Spleen (tissue), 7 donors: Measurements from ENCODE around the gene POLR2J.

Source experiments
- CTCF ChIP-seq, 11 experiments: fragments of 200-600 bp in 7 of 11; fragments of 450-650 bp in 4 of 11; sonication (generic) in 4 of 11; IDR thresholded peaks in 8 of 11; conservative IDR thresholded peaks in 3 of 11; 1 replicate in 7 of 11; 2 replicates in 4 of 11; pipeline versions ENCODE4 v1.4.0 to v1.8.0; 2016 to 2021; ENCODE audit warnings: antibody characterized with exemption in 11 of 11, inconsistent platforms in 4 of 11, mild to moderate bottlenecking in 1 of 11
- POLR2AphosphoS5 ChIP-seq, 3 donors: sonication (generic); formaldehyde crosslinking; IDR thresholded peaks; one replicate each; pipeline ENCODE4 v1.5.1; 2017; ENCODE audit warnings: antibody characterized with exemption in 3 of 3
- donor health status: DM: no; HTN: no; CAD: no; lungs with moderate emphysema.
- donor health status: DM: no; HTN: no; CAD: no.
- donor health status: DM: no; HTN: no; CAD: no.

DNA sequence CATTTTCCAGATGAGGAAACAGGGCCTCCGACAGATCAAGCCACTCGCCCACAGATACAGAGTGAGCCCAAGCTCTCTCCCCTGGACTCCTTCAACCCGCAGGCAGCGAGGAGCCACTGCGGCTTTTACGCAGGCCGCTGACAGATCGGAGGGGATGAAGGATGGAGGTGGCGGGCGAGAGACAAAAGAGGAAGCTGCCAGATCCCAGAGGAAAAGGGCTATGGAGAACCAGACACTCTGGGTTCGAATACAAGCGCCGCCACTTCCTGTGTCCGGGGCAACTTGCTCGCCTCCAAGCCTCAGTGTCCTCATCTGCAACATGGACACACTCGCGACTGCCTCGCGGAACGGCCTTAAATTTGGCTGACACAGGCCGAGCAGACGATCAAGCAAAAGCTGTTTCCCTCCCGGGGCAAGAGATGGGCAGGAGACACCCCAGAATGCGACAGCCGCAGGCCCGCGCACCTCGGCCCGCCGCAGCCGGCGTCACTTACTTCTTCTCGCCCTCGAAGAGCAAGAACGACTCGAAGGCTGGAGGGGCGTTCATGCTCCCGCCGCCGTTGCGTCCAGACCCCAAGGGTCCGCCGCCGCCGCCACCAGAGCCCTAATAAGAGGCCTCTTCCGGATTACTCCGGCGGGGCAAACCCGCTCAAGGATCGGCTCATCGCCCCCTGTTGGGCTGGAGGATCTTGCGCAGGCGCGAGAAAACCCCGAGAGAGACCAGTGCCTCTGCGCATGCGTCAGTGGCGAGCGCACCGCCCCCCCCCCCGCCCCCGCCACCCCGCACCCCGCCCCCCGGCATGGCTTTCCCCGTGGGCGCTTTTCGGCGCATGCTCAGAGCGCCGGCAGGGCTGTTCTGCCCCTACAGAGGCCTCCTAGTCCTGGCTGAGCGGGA is at the start of gene POLR2J:
- TF ChIP-seq POLR2AphosphoS5 (IDR thresholded peaks at IDR 0.05) (peak; percentile 64 to 84 (median 81)), CTCF (IDR thresholded peaks at IDR 0.05 in 8 of 11, conservative IDR thresholded peaks at IDR 0.05 in 3 of 11) (peak in 8 of 11 experiments; percentile 43 to 83 (median 56))
